ENCODE data around the gene HACD3. TPM values are rescaled to one million over a fixed set of nuclear protein-coding genes. Genes with fewer than 3 reads are reported as not detected.

Gene HACD3
- total RNA-seq, 1 donor from 2014 or later: 69.9 TPM

- no peaks in the 10 kb centered on the region for H3K9me3 Mint-ChIP-seq (ENCODE audit: low read depth)
- DNase-seq (ENCODE audit: low spot score): no peak
These were observed 68.2 kb downstream of the HACD3 start for GRCh38 chr15:65598468-65598867.

GRCh38 chr15:65599677-65600076, 69.4 kb downstream of the HACD3 start:
- DNase-seq (ENCODE audit: low spot score): no peak
- no peaks in the 10 kb centered on the region for H3K27me3 Mint-ChIP-seq (ENCODE audit: low read depth)
- H3K4me1 Mint-ChIP-seq (ENCODE audit: low read depth): peaks cover 5% of the 10 kb centered on the region
- H3K27ac Mint-ChIP-seq (ENCODE audit: unreplicated experiment): no peak overlapping the region
- H3K9me3 Mint-ChIP-seq (ENCODE audit: low read depth): no peaks in the 10 kb centered on the region
- H3K36me3 Mint-ChIP-seq (ENCODE audit: low read depth): peaks cover 17% of the 10 kb centered on the region
- H3K4me3 Mint-ChIP-seq (ENCODE audit: unreplicated experiment): no peak overlapping the region
- no peak for TF ChIP-seq CTCF (IDR thresholded peaks at IDR 0.05)

More at GRCh38 chr15:65598468-65598867, 68.2 kb downstream of the HACD3 start:
- no peak overlapping the region for H3K4me3 Mint-ChIP-seq (ENCODE audit: unreplicated experiment)
- peaks cover 16% of the 10 kb centered on the region for H3K36me3 Mint-ChIP-seq (ENCODE audit: low read depth)
- no peak overlapping the region for H3K27ac Mint-ChIP-seq (ENCODE audit: unreplicated experiment)
- H3K4me1 Mint-ChIP-seq (ENCODE audit: low read depth): peaks cover 5% of the 10 kb centered on the region
- TF ChIP-seq CTCF (IDR thresholded peaks at IDR 0.05): no peak
- H3K27me3 Mint-ChIP-seq (ENCODE audit: low read depth): no peaks in the 10 kb centered on the region

- H3K27me3 Mint-ChIP-seq (ENCODE audit: low read depth): no peaks in the 10 kb centered on the region
- TF ChIP-seq CTCF (IDR thresholded peaks at IDR 0.05): no peak
- no peaks in the 10 kb centered on the region for H3K9me3 Mint-ChIP-seq (ENCODE audit: low read depth)
- H3K36me3 Mint-ChIP-seq (ENCODE audit: low read depth): peaks cover 9% of the 10 kb centered on the region
- H3K4me3 Mint-ChIP-seq (ENCODE audit: unreplicated experiment): no peak overlapping the region
- H3K27ac Mint-ChIP-seq (ENCODE audit: unreplicated experiment): no peak overlapping the region
- DNase-seq (ENCODE audit: low spot score): no peak
- H3K4me1 Mint-ChIP-seq (ENCODE audit: low read depth): peaks cover 5% of the 10 kb centered on the region
These were observed 72.9 kb downstream of the HACD3 start for GRCh38 chr15:65603134-65603533.

- H3K27ac Mint-ChIP-seq (ENCODE audit: unreplicated experiment): no peak overlapping the region
These were observed 73.3 kb downstream of the HACD3 start for GRCh38 chr15:65603559-65603958.

GRCh38 chr15:65610871-65611718, 80.8 kb downstream of the HACD3 start, which contains the start of gene INTS14:
TSS of gene INTS14 (minus strand) at chr15:65611131. CDS start at chr15:65607380, 3,751 bp downstream.
- peak within 1 kb of the TSS; percentile 99 for H3K27ac Mint-ChIP-seq (ENCODE audit: unreplicated experiment)
- peaks cover 32% of the 10 kb centered on the region for H3K4me1 Mint-ChIP-seq (ENCODE audit: low read depth)
- H3K4me3 Mint-ChIP-seq (ENCODE audit: unreplicated experiment): peak within 1 kb of the TSS; percentile 97
- H3K27me3 Mint-ChIP-seq (ENCODE audit: low read depth): no peaks in the 10 kb centered on the region
- H3K9me3 Mint-ChIP-seq (ENCODE audit: low read depth): no peaks in the 10 kb centered on the region
- H3K36me3 Mint-ChIP-seq (ENCODE audit: low read depth): no peaks in the 10 kb centered on the region
- DNase-seq (ENCODE audit: low spot score): peak; percentile 98
- peak; percentile 81 for TF ChIP-seq CTCF (IDR thresholded peaks at IDR 0.05)

More at GRCh38 chr15:65603559-65603958, 73.3 kb downstream of the HACD3 start:
- H3K9me3 Mint-ChIP-seq (ENCODE audit: low read depth): no peaks in the 10 kb centered on the region
- no peak for DNase-seq (ENCODE audit: low spot score)
- no peak overlapping the region for H3K4me3 Mint-ChIP-seq (ENCODE audit: unreplicated experiment)
- H3K27me3 Mint-ChIP-seq (ENCODE audit: low read depth): no peaks in the 10 kb centered on the region
- peaks cover 6% of the 10 kb centered on the region for H3K4me1 Mint-ChIP-seq (ENCODE audit: low read depth)
- no peak for TF ChIP-seq CTCF (IDR thresholded peaks at IDR 0.05)
- peaks cover 6% of the 10 kb centered on the region for H3K36me3 Mint-ChIP-seq (ENCODE audit: low read depth)

Measured in chondrocyte (in vitro differentiated cells).